ENCODE data around the gene ANTXR2. TPM values are rescaled to one million over a fixed set of nuclear protein-coding genes. Genes with fewer than 3 reads are reported as not detected.

The ANTXR2 gene
- total RNA-seq, 2 experiments from 2014 or later, result 15.3 to 16.7 TPM

- Mint-ChIP-seq H3K4me1 (ENCODE audit: low read depth) (no peaks in the 10 kb centered on the region), H3K9me3 (no peaks in the 10 kb centered on the region), H3K36me3 (ENCODE audit: low read depth) (no peaks in the 10 kb centered on the region), H3K27me3 (no peaks in the 10 kb centered on the region), H3K4me3 (no peak overlapping the region), H3K27ac (no peak overlapping the region)
- intact Hi-C loops (cut with DNase I, micrococcal nuclease), result no loop called here
- Histone ChIP-seq H3K4me1 (ENCODE audit: insufficient read depth, low read length) (no peaks in the 10 kb centered on the region), H3K9me3 (ENCODE audit: control insufficient read depth in 1 of 2, insufficient read depth in 1 of 2, low read length in 2 of 2) (no peaks in the 10 kb centered on the region), H3K36me3 (ENCODE audit: insufficient read depth, low read length) (no peaks in the 10 kb centered on the region), H3K4me3 (ENCODE audit: low read length) (no peak overlapping the region), H3K27ac (ENCODE audit: low read depth in 1 of 2, low read length in 2 of 2) (no peak overlapping the region), H3K27me3 (ENCODE audit: control insufficient read depth in 1 of 2, insufficient read depth in 2 of 2, low read length in 2 of 2) (no peaks in the 10 kb centered on the region)
- CTCF ChIA-PET, result no interaction called here
- TF ChIP-seq CTCF (IDR thresholded peaks at IDR 0.05), result no peak
- POLR2A ChIA-PET, result no interaction called here
- DNase-seq (no peak), ATAC-seq (ENCODE audit: poor library complexity) (no peak)
These were observed 189.7 kb downstream of the ANTXR2 start for GRCh38 chr4:79883290-79883689.

GRCh38 chr4:79882806-79883205 is 190.2 kb downstream of the ANTXR2 start:
- ChIA-PET CTCF (no interaction called here), POLR2A (no interaction called here)
- Histone ChIP-seq H3K4me1 (ENCODE audit: insufficient read depth, low read length) (no peaks in the 10 kb centered on the region), H3K36me3 (ENCODE audit: insufficient read depth, low read length) (no peaks in the 10 kb centered on the region), H3K4me3 (ENCODE audit: low read length) (no peak overlapping the region), H3K27ac (ENCODE audit: low read depth in 1 of 2, low read length in 2 of 2) (no peak overlapping the region), H3K9me3 (ENCODE audit: control insufficient read depth in 1 of 2, insufficient read depth in 1 of 2, low read length in 2 of 2) (no peaks in the 10 kb centered on the region), H3K27me3 (ENCODE audit: control insufficient read depth in 1 of 2, insufficient read depth in 2 of 2, low read length in 2 of 2) (no peaks in the 10 kb centered on the region)
- no peaks in the 10 kb centered on the region for H3K9me3 Mint-ChIP-seq
- no peak for ATAC-seq (ENCODE audit: poor library complexity)
- H3K27ac Mint-ChIP-seq, result no peak overlapping the region
- no peak for DNase-seq
- no peaks in the 10 kb centered on the region for H3K27me3 Mint-ChIP-seq
- intact Hi-C loops (cut with DNase I, micrococcal nuclease), result no loop called here
- TF ChIP-seq CTCF (IDR thresholded peaks at IDR 0.05), result no peak
- H3K4me1 Mint-ChIP-seq (ENCODE audit: low read depth), result no peaks in the 10 kb centered on the region
- no peak overlapping the region for H3K4me3 Mint-ChIP-seq
- H3K36me3 Mint-ChIP-seq (ENCODE audit: low read depth), result no peaks in the 10 kb centered on the region

GRCh38 chr4:79881407-79881806 is 191.6 kb downstream of the ANTXR2 start:
- no peaks in the 10 kb centered on the region for H3K36me3 Mint-ChIP-seq (ENCODE audit: low read depth)
- ATAC-seq (ENCODE audit: poor library complexity) (no peak), DNase-seq (no peak)
- TF ChIP-seq CTCF (IDR thresholded peaks at IDR 0.05), result no peak
- H3K27ac Mint-ChIP-seq, result no peak overlapping the region
- H3K4me3 Mint-ChIP-seq, result no peak overlapping the region
- Histone ChIP-seq H3K27me3 (ENCODE audit: control insufficient read depth in 1 of 2, insufficient read depth in 2 of 2, low read length in 2 of 2) (no peaks in the 10 kb centered on the region), H3K9me3 (ENCODE audit: control insufficient read depth in 1 of 2, insufficient read depth in 1 of 2, low read length in 2 of 2) (no peaks in the 10 kb centered on the region), H3K27ac (ENCODE audit: low read depth in 1 of 2, low read length in 2 of 2) (no peak overlapping the region), H3K36me3 (ENCODE audit: insufficient read depth, low read length) (no peaks in the 10 kb centered on the region), H3K4me1 (ENCODE audit: insufficient read depth, low read length) (no peaks in the 10 kb centered on the region), H3K4me3 (ENCODE audit: low read length) (no peak overlapping the region)
- intact Hi-C loops (cut with DNase I, micrococcal nuclease), result no loop called here
- H3K4me1 Mint-ChIP-seq (ENCODE audit: low read depth), result no peaks in the 10 kb centered on the region
- no peaks in the 10 kb centered on the region for H3K9me3 Mint-ChIP-seq
- no peaks in the 10 kb centered on the region for H3K27me3 Mint-ChIP-seq
- POLR2A ChIA-PET, result no interaction called here
- CTCF ChIA-PET, result no interaction called here

Measured in CD4-positive, alpha-beta T cell (primary cell).